ENCODE data around the gene EML6.
A peak's percentile ranks its signal among the peaks of the same experiment; 100 is the strongest.
"Not testable (repeated sequence)": the region's sequence is repeated elsewhere in the genome, so short reads cannot be mapped to it uniquely, and the experiment has no call there.

EML6 gene

DNA sequence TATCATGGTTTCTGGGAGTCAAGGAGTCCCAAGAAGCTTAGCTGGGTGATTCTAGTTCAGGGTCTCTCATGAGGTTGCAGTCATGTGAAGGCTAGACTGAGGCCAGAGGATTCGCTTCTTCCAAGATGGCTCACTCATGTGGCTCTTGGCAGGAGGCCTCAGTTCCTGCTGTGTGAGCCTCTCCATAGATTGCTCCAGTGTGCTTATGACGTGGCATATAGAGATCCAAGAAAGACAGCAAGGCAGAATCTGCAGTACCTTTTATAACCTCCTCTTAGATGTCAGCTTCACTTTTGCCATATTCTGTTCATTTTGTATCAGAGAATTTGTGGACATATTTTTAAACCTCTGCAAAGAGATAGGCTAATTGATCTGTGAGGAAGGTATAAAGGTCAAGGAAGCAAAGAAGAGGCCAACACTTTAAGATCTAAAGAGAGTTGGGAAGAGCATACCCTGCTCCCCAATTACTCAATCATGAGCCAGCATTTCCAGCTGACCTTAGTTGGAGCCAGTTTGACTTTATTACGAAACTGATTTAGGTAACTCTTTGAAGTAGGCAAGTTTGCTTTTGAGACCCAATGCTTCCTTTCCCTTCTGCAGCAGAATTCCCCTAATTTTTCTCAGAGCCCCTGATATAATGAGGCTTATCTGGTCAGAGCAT, 134.7 kb downstream of the EML6 start:
- no peak for DNase-seq

GRCh38 chr2:54859416-54859815, 136.0 kb downstream of the EML6 start:
- no peak for DNase-seq

- DNase-seq, result no peak
Observed at GRCh38 chr2:54859997-54860701, 136.7 kb downstream of the EML6 start.

GRCh38 chr2:54862229-54862628, 138.8 kb downstream of the EML6 start:
- no peak for DNase-seq

GRCh38 chr2:54862742-54863141, 139.3 kb downstream of the EML6 start:
- no peak for DNase-seq

DNA sequence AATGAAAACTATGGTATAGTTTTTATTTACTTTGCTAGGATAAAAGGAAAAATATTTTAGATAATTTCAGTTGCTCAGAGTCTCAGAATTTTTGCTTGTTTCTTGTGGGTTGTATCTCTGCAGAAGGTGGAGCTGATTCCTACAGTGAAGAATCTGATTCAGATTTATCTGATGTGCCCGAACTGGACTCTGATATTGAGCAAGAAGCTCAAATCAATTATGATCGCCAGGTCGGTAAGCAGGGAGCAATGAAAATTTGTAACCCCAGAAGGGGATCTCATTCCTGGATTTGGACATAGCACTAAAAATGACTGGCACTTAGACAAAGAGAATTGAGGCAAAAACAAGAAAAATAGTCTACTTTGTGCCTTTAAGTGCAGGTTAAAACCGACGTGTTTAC, 140.2 kb downstream of the EML6 start:
- DNase-seq, result no peak

GRCh38 chr2:54864096-54864495, 140.6 kb downstream of the EML6 start:
- DNase-seq, result no peak

DNA sequence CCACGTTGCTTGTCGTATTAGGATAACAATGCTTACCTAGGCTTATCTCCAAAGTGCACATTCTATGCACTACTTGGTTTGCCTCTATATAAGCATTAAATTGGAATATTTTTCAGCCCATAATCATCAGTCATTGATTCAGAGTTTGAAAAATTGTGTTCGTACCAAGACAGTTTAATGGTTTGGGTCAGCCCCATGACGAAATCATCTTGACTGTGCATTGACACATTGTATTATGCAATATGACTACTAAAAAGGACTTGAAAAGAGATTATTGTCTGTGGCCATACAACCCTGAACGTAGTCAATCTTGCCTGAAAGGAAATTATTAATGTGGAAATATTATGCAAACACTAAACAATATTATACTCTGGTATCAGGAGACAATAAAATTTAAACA, 141.3 kb downstream of the EML6 start:
- no peak for DNase-seq

- no peak for DNase-seq
Observed at GRCh38 chr2:54866179-54866578, 142.7 kb downstream of the EML6 start.

DNA sequence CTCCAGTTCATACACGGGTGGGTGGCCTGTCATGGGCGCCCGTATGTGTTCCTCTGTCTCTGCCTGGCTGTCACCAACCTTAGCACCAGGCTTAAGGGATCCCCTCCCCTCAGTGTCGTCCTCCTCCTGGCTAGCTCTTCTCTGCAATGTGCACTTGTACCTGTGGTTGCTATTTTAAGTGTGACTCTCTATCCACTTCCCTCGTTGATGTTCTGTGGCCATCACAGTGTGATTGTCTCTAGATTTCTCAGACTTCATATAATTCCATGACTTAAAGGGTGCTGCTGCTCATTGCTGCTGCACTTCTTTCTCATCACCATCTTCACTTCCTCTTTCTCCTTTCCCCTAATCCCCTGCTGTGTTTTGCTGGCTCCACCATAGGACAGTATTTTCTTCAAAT, 143.4 kb downstream of the EML6 start:
- no peak for DNase-seq

DNA sequence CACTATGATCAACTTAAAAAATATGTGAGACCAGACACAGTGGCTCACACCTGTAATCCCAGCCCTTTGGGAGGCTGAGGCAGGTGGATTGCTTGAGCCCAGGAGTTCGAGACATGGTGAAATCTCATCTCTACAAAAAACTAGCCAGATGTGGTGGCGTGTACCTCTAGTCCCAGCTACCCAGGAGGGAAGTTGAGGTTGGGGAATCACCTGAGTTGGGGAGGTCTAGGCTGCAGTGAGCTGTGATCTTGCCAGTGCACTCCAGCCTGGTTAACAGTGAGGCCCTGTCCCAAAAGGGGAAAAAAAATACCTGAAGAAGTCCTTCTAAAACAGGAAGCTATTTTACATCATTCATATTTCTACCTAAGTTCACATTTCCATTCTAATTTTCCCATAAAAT, 144.0 kb downstream of the EML6 start:
- no peak for DNase-seq

GRCh38 chr2:54871457-54872107, 148.1 kb downstream of the EML6 start:
- DNase-seq, result peak; percentile 83

DNA sequence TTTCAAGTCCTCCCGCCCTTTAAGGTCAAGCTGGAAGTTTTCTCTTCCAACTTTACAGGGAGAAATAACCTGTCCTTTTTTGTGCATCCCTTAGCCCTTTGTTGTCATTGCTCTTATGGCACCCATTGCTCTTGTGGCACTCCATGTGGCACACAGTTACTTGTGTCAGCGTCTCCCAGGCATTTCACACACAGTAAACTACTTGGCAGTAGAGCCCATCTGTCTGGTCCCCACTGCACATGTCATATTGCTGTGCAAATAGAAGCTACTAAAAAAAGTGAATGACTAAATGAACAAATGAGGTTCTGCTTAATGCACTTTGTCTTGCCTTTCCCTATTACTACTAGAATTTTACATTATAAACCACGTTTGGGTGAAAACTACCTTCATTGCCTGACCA, 149.3 kb downstream of the EML6 start:
- DNase-seq, result peak; percentile 59

DNA sequence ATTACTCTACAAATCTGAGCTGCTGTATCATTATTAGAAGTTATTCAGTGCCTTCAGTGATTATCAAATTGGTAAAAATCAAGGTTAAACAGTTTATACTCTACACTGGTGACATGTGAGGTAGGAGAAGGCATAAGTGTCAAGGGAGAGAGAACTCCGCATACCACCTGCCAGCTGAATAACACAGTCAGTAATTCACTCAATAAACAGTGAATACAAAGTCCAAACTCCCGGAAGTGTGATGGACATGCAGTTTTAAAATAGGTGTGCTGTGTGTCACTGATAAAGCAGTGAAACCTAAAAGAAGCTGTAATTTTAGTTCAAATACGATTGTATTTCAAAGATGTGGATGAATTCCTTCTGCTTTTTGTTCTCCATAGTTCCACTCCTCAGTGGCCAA, 149.8 kb downstream of the EML6 start:
- not testable (repeated sequence) for DNase-seq

DNA sequence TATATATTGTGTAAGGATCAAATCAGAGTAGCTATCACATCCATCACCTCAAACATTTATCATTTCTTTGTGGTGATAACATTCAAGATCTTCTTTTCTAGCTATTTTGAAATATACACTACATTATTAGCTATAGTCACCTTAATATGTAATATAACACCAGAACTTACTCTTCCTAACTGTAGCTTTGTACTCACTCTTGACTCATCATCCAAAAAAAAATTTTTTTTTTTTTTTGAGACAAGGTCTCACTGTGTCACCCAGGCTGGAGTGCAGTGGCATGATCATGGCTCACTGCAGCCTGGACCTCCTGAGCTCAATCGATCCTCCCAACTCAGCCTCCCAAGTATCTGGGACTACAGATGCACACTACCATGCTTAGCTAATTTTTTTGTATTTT, 153.3 kb downstream of the EML6 start:
- DNase-seq, result no peak

GRCh38 chr2:54878182-54878581, 154.7 kb downstream of the EML6 start:
- no peak for DNase-seq

DNA sequence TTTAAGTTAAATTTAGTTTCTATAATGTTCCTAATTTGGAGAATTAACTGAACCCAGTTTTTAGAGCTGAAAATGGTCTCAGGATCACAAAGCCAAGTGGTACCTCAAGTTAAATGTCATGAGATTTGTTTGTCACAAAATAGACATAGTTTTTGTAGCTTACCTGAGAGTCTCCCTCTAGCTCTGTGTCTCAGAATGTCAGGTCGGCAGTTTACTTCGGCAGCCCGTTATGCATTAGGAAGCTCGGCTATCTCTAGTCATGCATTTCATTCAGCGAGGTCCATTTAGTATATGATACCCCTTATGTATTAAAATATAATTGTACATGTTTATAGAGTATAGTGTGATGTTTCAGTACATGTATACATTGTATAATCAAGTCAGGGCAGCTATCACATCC, 155.6 kb downstream of the EML6 start:
- DNase-seq, result peak; percentile 28

DNA sequence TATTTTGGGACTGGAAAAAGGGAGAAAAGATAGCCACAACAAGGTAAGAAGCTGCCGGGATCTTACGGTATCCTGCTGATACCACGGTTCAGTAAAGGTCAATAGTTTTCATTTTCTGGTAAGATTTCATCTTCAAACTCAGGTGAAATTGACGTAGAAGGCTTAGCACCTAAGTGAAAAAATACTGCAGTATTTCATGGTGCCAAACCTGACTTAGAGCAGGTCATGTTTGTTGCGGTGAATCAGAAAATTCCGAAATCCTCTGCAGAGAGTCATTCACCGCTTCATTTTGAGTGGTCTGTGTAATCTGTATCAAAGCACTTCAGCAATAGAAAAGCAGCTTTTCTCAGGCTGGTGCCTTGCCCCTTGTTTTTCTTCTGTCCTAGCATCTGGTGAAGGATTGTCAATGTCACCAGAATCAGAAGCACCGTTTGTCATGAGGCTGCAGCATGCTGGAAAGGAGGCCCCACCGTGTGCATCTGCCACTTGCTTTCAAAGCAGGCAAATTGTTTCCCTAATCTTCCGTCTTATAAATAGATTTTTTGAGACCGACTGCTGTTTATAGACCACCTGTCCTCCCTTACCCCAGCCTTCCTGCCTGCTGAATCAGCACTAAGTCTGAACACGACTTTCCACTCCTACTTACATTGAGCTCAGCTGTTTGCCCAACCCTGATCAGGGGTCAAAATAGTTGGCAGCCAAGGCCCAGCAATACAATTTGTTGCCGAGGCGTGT, 156.3 kb downstream of the EML6 start:
- DNase-seq, result peak; percentile 86

DNA sequence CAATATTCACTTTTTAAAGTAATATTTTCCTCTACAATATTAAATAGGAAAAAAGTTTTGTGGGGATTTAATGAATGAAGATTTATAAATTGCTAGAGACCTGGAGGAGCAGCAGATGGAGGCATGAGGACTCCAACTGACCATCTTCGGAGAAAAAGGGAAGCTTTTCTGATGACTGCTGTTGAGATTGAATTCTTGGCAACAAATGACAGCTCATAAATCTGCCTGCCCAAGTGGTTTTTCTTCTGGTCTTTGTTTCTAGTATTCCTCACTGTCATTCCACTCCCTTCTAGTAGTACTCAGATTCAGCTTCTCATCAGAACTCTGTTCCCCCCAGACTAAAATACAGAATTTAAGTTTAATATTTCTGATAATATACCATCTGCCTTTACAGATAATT, 157.0 kb downstream of the EML6 start:
- no peak for DNase-seq

DNA sequence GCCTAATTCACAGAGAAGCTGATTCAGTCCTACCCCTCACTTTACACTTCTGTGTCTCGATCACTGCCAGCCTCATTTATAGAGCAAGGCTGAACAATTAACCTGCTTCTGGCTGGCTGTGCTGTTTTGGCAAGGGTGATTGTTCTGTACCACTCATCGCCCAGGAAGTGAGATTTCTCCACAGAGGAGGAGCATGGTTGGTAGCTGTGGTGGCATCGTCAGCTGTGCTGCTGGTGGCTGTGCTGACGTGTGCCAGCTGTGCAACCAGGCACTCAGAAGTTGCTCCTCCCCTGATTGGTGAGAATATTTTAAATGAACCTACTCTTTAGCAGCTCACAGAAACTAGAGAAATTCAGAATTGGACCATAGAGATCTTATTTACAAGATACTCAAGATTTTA, 158.3 kb downstream of the EML6 start:
- DNase-seq, result no peak

GRCh38 chr2:54885891-54886290, 162.4 kb downstream of the EML6 start:
- DNase-seq, result no peak

DNA sequence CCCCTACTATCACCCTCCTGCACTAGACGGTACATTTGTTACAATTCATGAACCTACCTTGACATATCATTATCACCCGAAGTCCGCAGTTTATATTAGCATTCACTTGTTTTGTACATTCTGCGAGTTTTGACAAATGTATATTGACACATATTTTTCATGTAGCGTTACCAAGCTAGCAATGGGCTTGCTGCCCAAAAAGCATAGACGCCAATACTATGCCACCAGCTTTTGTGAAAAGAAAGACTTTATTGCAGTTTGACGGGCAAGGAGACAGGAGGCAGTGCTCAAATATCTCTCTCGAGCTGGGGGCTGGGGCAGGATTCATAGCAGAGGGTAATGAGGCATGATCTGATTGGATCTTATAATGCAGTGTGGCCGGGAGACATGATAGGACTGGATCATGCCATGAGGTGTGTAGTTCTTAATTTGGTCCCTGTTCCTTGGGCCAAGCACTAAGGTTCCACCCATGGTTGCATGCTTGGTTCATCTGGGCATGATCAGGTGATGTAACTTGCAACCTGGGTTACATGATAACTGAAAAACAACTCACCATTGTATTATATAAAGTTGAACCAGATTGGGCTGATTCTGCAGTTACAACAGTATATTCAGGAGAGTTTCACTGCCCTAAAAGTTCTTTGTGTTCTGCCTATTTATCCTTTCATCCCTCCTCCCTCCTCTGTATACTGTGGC, 164.5 kb downstream of the EML6 start:
- DNase-seq, result no peak

DNA sequence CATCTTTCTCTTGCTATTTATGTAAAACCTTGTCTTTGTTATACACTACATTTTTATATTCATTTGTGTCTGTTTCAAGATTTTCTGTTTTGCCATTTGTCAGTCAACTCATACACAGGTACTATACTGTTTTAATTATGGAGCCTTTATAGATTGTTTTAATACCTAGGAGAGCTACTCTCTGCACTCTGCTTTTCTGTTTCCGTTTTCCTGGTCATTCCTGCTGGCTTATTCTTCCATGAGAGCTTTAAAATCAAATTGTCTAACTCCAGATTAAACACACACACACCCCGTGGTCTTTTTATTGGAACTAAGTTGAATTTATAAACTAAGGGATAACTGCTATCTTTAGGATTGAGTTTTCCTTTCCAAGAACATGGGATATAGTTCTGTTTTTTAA, 165.6 kb downstream of the EML6 start:
- DNase-seq, result no peak

Measured in NCI-H2171 (cell line).